Upper lobe of left lung (tissue), 6 donors: ENCODE measurements around the gene SFSWAP. TPM values are rescaled to one million over a fixed set of nuclear protein-coding genes. Genes with fewer than 3 reads are reported as not detected.

Experiments used
- ATAC-seq, 2 donors: fragments of 200-7000 bp; cut with Tn5 transposase; one replicate each; pipeline ENCODE4 v1.9.1; 2022; ENCODE audit warnings: mild to moderate bottlenecking in 2 of 2, moderate library complexity in 2 of 2; ENCODE audit not compliant: low FRiP score in 2 of 2
- DNase-seq, 2 donors: peaks; one replicate each; pipeline ENCODE4 v3.0.0-alpha.2; 2019 to 2020
- H3K27ac ChIP-seq, 4 donors: fragments of 200-600 bp; sonication (generic); one replicate each; pipeline ENCODE4 v1.5.1; 2016 to 2019
- H3K27me3 ChIP-seq, 4 donors: fragments of 200-600 bp; sonication (generic); one replicate each; pipeline ENCODE4 v1.5.1; 2017 to 2019
- H3K36me3 ChIP-seq, 4 donors: fragments of 200-600 bp; sonication (generic); one replicate each; pipeline ENCODE4 v1.5.1; 2016 to 2019
- H3K4me1 ChIP-seq, 4 donors: fragments of 200-600 bp; sonication (generic); one replicate each; pipeline ENCODE4 v1.5.1; 2018 to 2019
- H3K4me3 ChIP-seq, 4 donors: fragments of 200-600 bp; sonication (generic); one replicate each; pipeline ENCODE4 v1.5.1; 2017 to 2019; ENCODE audit warnings: mild to moderate bottlenecking in 2 of 4, moderate library complexity in 1 of 4
- H3K9me3 ChIP-seq, 4 donors: fragments of 200-600 bp; sonication (generic); one replicate each; pipeline ENCODE4 v1.5.1; 2018 to 2019
- CTCF ChIP-seq, 6 experiments: fragments of 450-650 bp in 4 of 6; fragments of 200-600 bp in 2 of 6; sonication (generic) in 2 of 6; IDR thresholded peaks; one replicate each; pipeline ENCODE4 v1.5.1; 2016 to 2019; ENCODE audit warnings: antibody characterized with exemption in 6 of 6
- EP300 ChIP-seq, 4 donors: sonication (generic); formaldehyde crosslinking; IDR thresholded peaks; one replicate each; pipeline ENCODE4 v1.5.1; 2017; ENCODE audit warnings: antibody characterized with exemption in 4 of 4, control low read depth in 2 of 4
- POLR2A ChIP-seq, 4 donors: fragments of 450-650 bp; IDR thresholded peaks; one replicate each; pipeline ENCODE4 v1.5.1; 2016 to 2017; ENCODE audit warnings: antibody characterized with exemption in 4 of 4, mild to moderate bottlenecking in 2 of 4
- POLR2AphosphoS5 ChIP-seq, 2 donors: sonication (generic); formaldehyde crosslinking; IDR thresholded peaks; one replicate each; pipeline ENCODE4 v1.5.1; 2017; ENCODE audit warnings: antibody characterized with exemption in 2 of 2
- WGBS, 2 donors: methylation state at CpG; one replicate each; pipeline ENCODE4 v1.1.5; 2017 to 2018; 5-methylcytosine and 5-hydroxymethylcytosine counted together
- total RNA-seq, 6 donors: library from RNA; depleted of rRNA in 4 of 6; stranded (reverse); fragments of >200 nt in 4 of 6; gene quantifications; one replicate each; pipeline versions ENCODE4 v1.1.0 to v1.2.1, GENCODE V29; 2016 to 2021
- donor health status: DM: no; HTN: no; CAD: no; lungs with moderate emphysema.
- donor health status: DM: no; HTN: yes; CAD: no; lungs with severe emphysema.

The SFSWAP gene
- total RNA-seq, 6 donors from 2014 or later = 33.9 to 136 (median 51.4) TPM

GRCh38 chr12:131694116-131694838, 16.6 kb upstream of the SFSWAP start:
- no peak for TF ChIP-seq CTCF (IDR thresholded peaks at IDR 0.05)
- TF ChIP-seq POLR2AphosphoS5 (IDR thresholded peaks at IDR 0.05) = no peak
- TF ChIP-seq POLR2A (IDR thresholded peaks at IDR 0.05) = no peak
- no peak for TF ChIP-seq EP300 (IDR thresholded peaks at IDR 0.05)
- 79 to 88% methylated on average over 8 to 11 of the region's 11 CpGs for WGBS, 2 donors
- ATAC-seq (peak in 1 of 2 donors; percentile 14), DNase-seq (no peak)
- Histone ChIP-seq H3K27me3 (no peaks in the 10 kb centered on the region), H3K4me1 (no peaks in the 10 kb centered on the region), H3K9me3 (no peaks in the 10 kb centered on the region), H3K4me3 (no peak overlapping the region), H3K27ac (no peak overlapping the region), H3K36me3 (no peaks in the 10 kb centered on the region)

- ATAC-seq (no peak), DNase-seq (no peak)
- 88 to 90% methylated on average over 16 of the region's 16 CpGs for WGBS, 2 donors
- Histone ChIP-seq H3K9me3 (no peaks in the 10 kb centered on the region), H3K4me1 (no peaks in the 10 kb centered on the region), H3K27me3 (no peaks in the 10 kb centered on the region), H3K4me3 (no peak overlapping the region), H3K36me3 (no peaks in the 10 kb centered on the region), H3K27ac (no peak overlapping the region)
- TF ChIP-seq POLR2AphosphoS5 (IDR thresholded peaks at IDR 0.05) (no peak), POLR2A (IDR thresholded peaks at IDR 0.05) (no peak), EP300 (IDR thresholded peaks at IDR 0.05) (no peak), CTCF (IDR thresholded peaks at IDR 0.05) (no peak)
These were observed 14.9 kb upstream of the SFSWAP start for GRCh38 chr12:131695968-131696367.

GRCh38 chr12:131698286-131698685, 12.6 kb upstream of the SFSWAP start:
- TF ChIP-seq POLR2AphosphoS5 (IDR thresholded peaks at IDR 0.05) (no peak), POLR2A (IDR thresholded peaks at IDR 0.05) (no peak), CTCF (IDR thresholded peaks at IDR 0.05) (no peak), EP300 (IDR thresholded peaks at IDR 0.05) (no peak)
- no peak overlapping the region for H3K4me3 ChIP-seq
- 35 to 67% methylated on average over 5 to 12 of the region's 12 CpGs for WGBS, 2 donors
- H3K36me3 ChIP-seq = no peaks in the 10 kb centered on the region
- ATAC-seq (no peak), DNase-seq (no peak)
- H3K27ac ChIP-seq = no peak overlapping the region
- no peaks in the 10 kb centered on the region for H3K4me1 ChIP-seq
- no peaks in the 10 kb centered on the region for H3K27me3 ChIP-seq
- peaks cover 0 to 4% (median 0%) of the 10 kb centered on the region in 4 donors for H3K9me3 ChIP-seq

GRCh38 chr12:131699434-131699833, 11.5 kb upstream of the SFSWAP start:
- Histone ChIP-seq H3K27ac (no peak overlapping the region), H3K9me3 (peaks cover 0 to 16% (median 6%) of the 10 kb centered on the region in 4 donors), H3K4me3 (no peak overlapping the region), H3K27me3 (no peaks in the 10 kb centered on the region), H3K4me1 (no peaks in the 10 kb centered on the region), H3K36me3 (no peaks in the 10 kb centered on the region)
- ATAC-seq (no peak), DNase-seq (no peak)
- WGBS, 2 donors = 70 to 82% methylated on average over 5 of the region's 5 CpGs
- TF ChIP-seq POLR2AphosphoS5 (IDR thresholded peaks at IDR 0.05) (no peak), POLR2A (IDR thresholded peaks at IDR 0.05) (no peak), CTCF (IDR thresholded peaks at IDR 0.05) (no peak), EP300 (IDR thresholded peaks at IDR 0.05) (no peak)

GRCh38 chr12:131700271-131700670, 10.6 kb upstream of the SFSWAP start:
- H3K27ac ChIP-seq = no peak overlapping the region
- H3K36me3 ChIP-seq = no peaks in the 10 kb centered on the region
- 76 to 78% methylated on average over 6 to 8 of the region's 8 CpGs for WGBS, 2 donors
- no peak for TF ChIP-seq POLR2A (IDR thresholded peaks at IDR 0.05)
- no peak for TF ChIP-seq POLR2AphosphoS5 (IDR thresholded peaks at IDR 0.05)
- TF ChIP-seq CTCF (IDR thresholded peaks at IDR 0.05) = no peak
- no peak for TF ChIP-seq EP300 (IDR thresholded peaks at IDR 0.05)
- ATAC-seq (no peak), DNase-seq (no peak)
- peaks cover 0 to 22% (median 12%) of the 10 kb centered on the region in 4 donors for H3K9me3 ChIP-seq
- no peak overlapping the region for H3K4me3 ChIP-seq
- no peaks in the 10 kb centered on the region for H3K4me1 ChIP-seq
- no peaks in the 10 kb centered on the region for H3K27me3 ChIP-seq
